ENCODE measurements around the gene NDNF. TPM values are rescaled to one million over a fixed set of nuclear protein-coding genes. Genes with fewer than 3 reads are reported as not detected.

NDNF gene
- total RNA-seq, 1 experiment from 2014 or later: 0.22 TPM

DNA sequence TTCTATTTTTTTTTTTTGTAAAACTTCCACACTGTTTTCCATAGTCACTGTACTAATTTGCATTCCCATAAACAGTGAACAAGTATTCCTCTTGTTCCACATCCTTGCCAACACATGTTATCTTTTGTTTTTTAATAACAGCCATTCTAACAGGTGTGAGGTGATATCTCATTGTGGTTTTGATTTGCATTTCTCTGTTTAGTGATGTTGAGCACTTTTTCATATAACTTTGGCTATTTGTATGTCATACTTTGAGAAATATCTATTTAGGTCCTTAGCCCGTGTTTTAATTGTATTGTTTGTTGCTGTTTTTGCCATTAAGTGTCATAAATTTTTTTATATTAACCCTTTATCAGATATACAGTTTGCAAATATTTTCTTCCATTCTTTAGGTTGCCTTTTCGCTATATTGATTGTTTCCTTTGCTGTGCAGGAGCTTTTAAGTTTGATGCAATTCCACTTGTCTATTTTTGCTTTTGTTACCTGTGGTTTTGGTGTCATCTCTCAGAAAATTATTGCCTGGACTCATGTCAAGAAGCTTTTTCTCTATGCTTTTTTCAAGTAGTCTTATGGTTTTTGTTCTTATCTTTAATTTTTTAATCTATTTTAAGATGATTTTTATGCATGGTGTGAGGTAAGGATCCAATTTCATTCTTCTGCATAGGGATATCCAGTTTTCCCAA lies 27.9 kb upstream of the NDNF start:
- Histone ChIP-seq H3K4me3 (replicated peaks in 1 of 2; ENCODE audit: low read depth in 1 of 2, low read length in 2 of 2) (no peak overlapping the region), H3K9me2 (ENCODE audit: insufficient read depth) (no peaks in the 10 kb centered on the region), H3K4me1 (ENCODE audit: control insufficient read depth in 1 of 2, insufficient read depth in 2 of 2, low read length in 2 of 2) (no peaks in the 10 kb centered on the region), H3K79me2 (ENCODE audit: insufficient read depth, low read length) (no peaks in the 10 kb centered on the region), H4K20me1 (ENCODE audit: insufficient read depth) (no peaks in the 10 kb centered on the region), H2AFZ (ENCODE audit: low read depth, low read length, poor library complexity, severe bottlenecking) (no peak overlapping the region), H3K27ac (ENCODE audit: low read depth, low read length) (no peak overlapping the region), H3K36me3 (ENCODE audit: control insufficient read depth in 1 of 2, insufficient read depth in 2 of 2, low read length in 2 of 2) (no peaks in the 10 kb centered on the region), H3K4me2 (ENCODE audit: low read length) (no peak overlapping the region), H3K9ac (ENCODE audit: low read length) (no peak overlapping the region), H3K9me3 (ENCODE audit: control insufficient read depth in 1 of 2, insufficient read depth in 1 of 2, low read depth in 1 of 2, low read length in 2 of 2) (no peaks in the 10 kb centered on the region), H3K27me3 (ENCODE audit: insufficient read depth, low read length) (no peaks in the 10 kb centered on the region)
- ChIA-PET POLR2A (no interaction called here), RAD21 (ENCODE audit: low non-redundant PET in 1 of 2, low total read pairs in 2 of 2, uncharacterized antibody in 2 of 2, unreplicated experiment in 2 of 2) (no interaction called here), CTCF (interaction anchor here (1.3 kb wide), 1 partner anchor 9 kb away, joined by 3 read pairs; no protein-coding TSS in a partner anchor)
- no peak for DNase-seq (ENCODE audit: low read depth, low spot score)
- TF ChIP-seq, protein P1, sequence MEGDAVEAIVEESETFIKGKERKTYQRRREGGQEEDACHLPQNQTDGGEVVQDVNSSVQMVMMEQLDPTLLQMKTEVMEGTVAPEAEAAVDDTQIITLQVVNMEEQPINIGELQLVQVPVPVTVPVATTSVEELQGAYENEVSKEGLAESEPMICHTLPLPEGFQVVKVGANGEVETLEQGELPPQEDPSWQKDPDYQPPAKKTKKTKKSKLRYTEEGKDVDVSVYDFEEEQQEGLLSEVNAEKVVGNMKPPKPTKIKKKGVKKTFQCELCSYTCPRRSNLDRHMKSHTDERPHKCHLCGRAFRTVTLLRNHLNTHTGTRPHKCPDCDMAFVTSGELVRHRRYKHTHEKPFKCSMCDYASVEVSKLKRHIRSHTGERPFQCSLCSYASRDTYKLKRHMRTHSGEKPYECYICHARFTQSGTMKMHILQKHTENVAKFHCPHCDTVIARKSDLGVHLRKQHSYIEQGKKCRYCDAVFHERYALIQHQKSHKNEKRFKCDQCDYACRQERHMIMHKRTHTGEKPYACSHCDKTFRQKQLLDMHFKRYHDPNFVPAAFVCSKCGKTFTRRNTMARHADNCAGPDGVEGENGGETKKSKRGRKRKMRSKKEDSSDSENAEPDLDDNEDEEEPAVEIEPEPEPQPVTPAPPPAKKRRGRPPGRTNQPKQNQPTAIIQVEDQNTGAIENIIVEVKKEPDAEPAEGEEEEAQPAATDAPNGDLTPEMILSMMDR (IDR thresholded peaks at IDR 0.05 in 2 of 3, conservative IDR thresholded peaks at IDR 0.05 in 1 of 3; ENCODE audit: borderline replicate concordance in 1 of 3, insufficient read depth in 1 of 3, low read depth in 2 of 3, low read length in 2 of 3): no peak
- no peak for TF ChIP-seq CBX3 (IDR thresholded peaks at IDR 0.05; ENCODE audit: low read depth)
- no peak for TF ChIP-seq EZH2 (IDR thresholded peaks at IDR 0.05)
- TF ChIP-seq YY1 (IDR thresholded peaks at IDR 0.05; ENCODE audit: extremely low read depth, insufficient replicate concordance, low read depth, low read length): no peak
- no peak for ATAC-seq
- intact Hi-C loops (cut with micrococcal nuclease): no loop called here
- BruUV-seq (replicated peaks): no TSS peak

- H2AFZ ChIP-seq (ENCODE audit: low read depth, low read length, poor library complexity, severe bottlenecking): no peak overlapping the region
- ATAC-seq (no peak), DNase-seq (ENCODE audit: low read depth, low spot score) (no peak)
- ChIA-PET POLR2A (no interaction called here), RAD21 (ENCODE audit: low non-redundant PET in 1 of 2, low total read pairs in 2 of 2, uncharacterized antibody in 2 of 2, unreplicated experiment in 2 of 2) (no interaction called here), CTCF (no interaction called here)
- H3K4me3 ChIP-seq (replicated peaks in 1 of 2; ENCODE audit: low read depth in 1 of 2, low read length in 2 of 2): no peak overlapping the region
- H3K4me1 ChIP-seq (ENCODE audit: control insufficient read depth in 1 of 2, insufficient read depth in 2 of 2, low read length in 2 of 2): no peaks in the 10 kb centered on the region
- H3K4me2 ChIP-seq (ENCODE audit: low read length): no peak overlapping the region
- BruUV-seq (replicated peaks): no TSS peak
- H3K9me2 ChIP-seq (ENCODE audit: insufficient read depth): no peaks in the 10 kb centered on the region
- no peaks in the 10 kb centered on the region for H3K27me3 ChIP-seq (ENCODE audit: insufficient read depth, low read length)
- intact Hi-C loops (cut with micrococcal nuclease): loop anchor here (5.0 kb wide), 1 partner anchor 209 kb away; no protein-coding TSS in a partner anchor
- H3K9ac ChIP-seq (ENCODE audit: low read length): no peak overlapping the region
- H3K27ac ChIP-seq (ENCODE audit: low read depth, low read length): no peak overlapping the region
- no peak for TF ChIP-seq ZFX (IDR thresholded peaks at IDR 0.05)
- no peak for TF ChIP-seq CEBPB (IDR thresholded peaks at IDR 0.05; ENCODE audit: low read depth)
- no peak for TF ChIP-seq SP1 (IDR thresholded peaks at IDR 0.05; ENCODE audit: low read depth)
- H3K36me3 ChIP-seq (ENCODE audit: control insufficient read depth in 1 of 2, insufficient read depth in 2 of 2, low read length in 2 of 2): no peaks in the 10 kb centered on the region
- no peaks in the 10 kb centered on the region for H3K79me2 ChIP-seq (ENCODE audit: insufficient read depth, low read length)
- no peaks in the 10 kb centered on the region for H4K20me1 ChIP-seq (ENCODE audit: insufficient read depth)
- no peaks in the 10 kb centered on the region for H3K9me3 ChIP-seq (ENCODE audit: control insufficient read depth in 1 of 2, insufficient read depth in 1 of 2, low read depth in 1 of 2, low read length in 2 of 2)
Observed at GRCh38 chr4:121098266-121098665, 25.9 kb upstream of the NDNF start.

Measured in HCT116 (cell line).